K562 (cell line): ENCODE results near the gene VDAC2. TPM values are rescaled to one million over a fixed set of nuclear protein-coding genes. Genes with fewer than 3 reads are reported as not detected.

Experiments used
- CBX5 ChIP-seq: IDR thresholded peaks from 2 replicates; pipeline ENCODE4 v1.6.1; 2014; ENCODE audit warnings: low read depth, borderline replicate concordance
- EGR1 ChIP-seq: fragments of 450-650 bp; conservative IDR thresholded peaks from 2 replicates; pipeline ENCODE4 v1.6.1; 2017; ENCODE audit warnings: mild to moderate bottlenecking
- EP400 ChIP-seq: fragments of 450-650 bp; IDR thresholded peaks from 2 replicates; pipeline ENCODE4 v1.6.1; 2017; ENCODE audit warnings: antibody characterized with exemption, mild to moderate bottlenecking, moderate library complexity
- ETS2 ChIP-seq: IDR thresholded peaks from 2 replicates; pipeline ENCODE4 v1.6.1; 2016; ENCODE audit warnings: borderline replicate concordance, missing genetic modification characterization, mild to moderate bottlenecking, moderate library complexity, missing compliant biosample characterization; ENCODE audit not compliant: poor library complexity, severe bottlenecking
- FOSL1 ChIP-seq: fragments of 200-800 bp; sonication (Bioruptor generic); conservative IDR thresholded peaks from 2 replicates; pipeline ENCODE4 v1.6.1; 2016; ENCODE audit warnings: missing genetic modification characterization, missing compliant biosample characterization
- GABPB2 ChIP-seq: fragments of 250-450 bp; sonication (Bioruptor Pico); conservative IDR thresholded peaks from 2 replicates; pipeline ENCODE4 v1.5.1; 2021; ENCODE audit warnings: mild to moderate bottlenecking
- GATAD2A ChIP-seq: fragments of 450-650 bp; IDR thresholded peaks from 2 replicates; pipeline ENCODE4 v1.6.1; 2017
- KLF16 ChIP-seq: IDR thresholded peaks from 2 replicates; pipeline ENCODE4 v1.6.1; 2016; ENCODE audit warnings: antibody characterized with exemption
- KLF6 ChIP-seq: fragments of 250-450 bp; sonication (Bioruptor Pico); IDR thresholded peaks from 2 replicates; pipeline ENCODE4 v1.4.0; 2020; ENCODE audit warnings: mild to moderate bottlenecking, moderate library complexity, borderline replicate concordance
- PML ChIP-seq: IDR thresholded peaks from 2 replicates; pipeline ENCODE4 v1.6.1; 2012; ENCODE audit warnings: low read length, inconsistent platforms
- RBM15 ChIP-seq: fragments of 200-400 bp; formaldehyde crosslinking; IDR thresholded peaks from 2 replicates; pipeline ENCODE4 v1.6.1; 2018; ENCODE audit warnings: mild to moderate bottlenecking, low read length, moderate library complexity; ENCODE audit not compliant: insufficient read depth
- RUNX1 ChIP-seq: sonication (generic); IDR thresholded peaks from 2 replicates; pipeline ENCODE4 v1.6.1; 2016; ENCODE audit warnings: antibody characterized with exemption, low read depth
- SMAD4 ChIP-seq: fragments of 250-450 bp; sonication (Bioruptor Pico); conservative IDR thresholded peaks from 2 replicates; pipeline ENCODE4 v1.8.0; 2021; ENCODE audit warnings: inconsistent platforms, mild to moderate bottlenecking, moderate library complexity
- SREBF1 ChIP-seq: fragments of 150-350 bp; IDR thresholded peaks from 2 replicates; pipeline ENCODE4 v1.6.1; 2014; ENCODE audit warnings: antibody characterized with exemption, low read depth, low read length, borderline replicate concordance
- TGIF2 ChIP-seq: sonication (generic); formaldehyde crosslinking; IDR thresholded peaks from 2 replicates; pipeline ENCODE4 v1.8.1; 2022; ENCODE audit warnings: mild to moderate bottlenecking, missing genetic modification reagents, moderate library complexity
- ZBTB17 ChIP-seq: fragments of 450-650 bp; formaldehyde crosslinking; IDR thresholded peaks from 2 replicates; pipeline ENCODE4 v1.4.0; 2020; ENCODE audit warnings: mild to moderate bottlenecking
- ZNF551 ChIP-seq: fragments of 250-450 bp; sonication (Bioruptor Pico); IDR thresholded peaks from 2 replicates; pipeline ENCODE4 v1.5.0; 2021; ENCODE audit warnings: mild to moderate bottlenecking, moderate library complexity
- ZNF717 ChIP-seq: fragments of 250-450 bp; sonication (Bioruptor Pico); IDR thresholded peaks from 2 replicates; pipeline ENCODE4 v1.5.0; 2021
- ZNF778 ChIP-seq: fragments of 450-650 bp; formaldehyde crosslinking; IDR thresholded peaks from 2 replicates; pipeline ENCODE4 v1.4.0; 2020; ENCODE audit warnings: mild to moderate bottlenecking, moderate library complexity
- ZNF79 ChIP-seq: fragments of 250-450 bp; sonication (Bioruptor Pico); IDR thresholded peaks from 2 replicates; pipeline ENCODE4 v1.4.0; 2020; ENCODE audit warnings: low read depth, mild to moderate bottlenecking, moderate library complexity
- polyA plus RNA-seq, 8 experiments: library from polyadenylated mRNA; depleted of rRNA in 4 of 8; stranded (reverse) in 5 of 8; unstranded in 3 of 8; fragments of >200 nt; fragmentation: Nextera tagmentation in 2 of 8; fragmentation: Illumina TruSeq in 1 of 8; extraction: Ambion mirVana in 2 of 8; extraction: Trizol in 1 of 8; gene quantifications; 2 replicates each; pipeline versions ENCODE4 v1.2.1 to v1.2.3, GENCODE V29; 2011 to 2014; ENCODE audit warnings: inconsistent platforms in 1 of 8, missing spikeins in 1 of 8
- total RNA-seq, 7 experiments: library from RNA; depleted of rRNA in 6 of 7; stranded (reverse); fragments of >200 nt in 6 of 7; fragmentation: Illumina TruSeq in 2 of 7; extraction: Trizol in 2 of 7; gene quantifications; 2 replicates each; pipeline versions ENCODE4 v1.2.1 to v1.2.3, GENCODE V29; 2011 to 2021; ENCODE audit warnings: low replicate concordance in 1 of 7
- TF ChIP-seq, protein P1 (sequence below): fragments of 450-650 bp; IDR thresholded peaks from 2 replicates; pipeline ENCODE4 v1.6.1; 2016; ENCODE audit warnings: mild to moderate bottlenecking
- TF ChIP-seq, protein P2 (sequence below): fragments of 250-450 bp; sonication (Bioruptor Pico); IDR thresholded peaks from 2 replicates; pipeline ENCODE4 v1.8.0; 2021; ENCODE audit warnings: borderline replicate concordance, mild to moderate bottlenecking, moderate library complexity; ENCODE audit not compliant: poor library complexity, severe bottlenecking
- TF ChIP-seq, protein P3 (sequence below): sonication (generic); formaldehyde crosslinking; IDR thresholded peaks from 2 replicates; pipeline ENCODE4 v1.8.0; 2022; ENCODE audit warnings: mild to moderate bottlenecking, missing genetic modification reagents, borderline replicate concordance
- TF ChIP-seq, protein P4 (sequence below): IDR thresholded peaks from 2 replicates; pipeline ENCODE4 v1.6.1; 2016; ENCODE audit warnings: missing genetic modification characterization, missing compliant biosample characterization

The VDAC2 gene
- total and polyA plus RNA-seq, 9 of the 15 experiments (the other 6 are each of a cell fraction or from before 2014, with no cell fraction given) = 139 to 450 (median 250) TPM

DNA sequence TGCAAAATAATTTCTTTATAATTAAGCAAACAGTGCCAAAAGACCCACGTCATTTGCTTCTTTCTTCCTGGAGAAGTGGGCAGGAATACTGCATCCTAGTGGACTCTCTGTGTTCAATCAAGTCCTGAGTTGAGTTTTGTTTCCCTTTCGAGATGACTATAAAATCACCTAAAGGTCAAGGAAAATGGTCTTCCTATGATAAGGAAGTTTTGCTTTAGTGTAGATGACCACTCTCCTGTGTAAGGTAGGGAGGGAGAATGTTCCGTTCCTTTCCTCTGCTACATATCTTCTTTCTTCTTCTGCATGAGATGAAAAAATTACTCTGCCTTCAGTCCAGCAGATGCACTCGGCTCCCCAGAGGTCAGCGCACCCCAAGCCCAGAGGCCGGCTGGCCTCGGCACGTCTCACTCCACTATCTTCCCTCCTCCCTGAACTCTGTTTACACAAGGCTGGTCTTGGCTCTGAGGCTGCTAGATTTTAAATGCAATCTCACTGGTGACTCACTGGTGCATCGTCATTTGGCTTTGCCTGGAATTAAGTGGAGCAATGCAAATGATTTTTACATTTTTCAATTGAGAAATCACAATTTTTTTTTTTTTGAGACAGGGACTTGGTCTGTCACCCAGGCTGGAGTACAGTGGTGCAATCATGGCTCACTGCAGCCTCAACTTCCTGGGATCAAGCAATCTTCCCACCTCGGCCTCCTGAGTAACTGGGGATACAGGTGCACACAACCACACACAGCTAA, 18.6 kb upstream of the VDAC2 start (continued):
- TF ChIP-seq EP400 = peak; percentile 47; the same call in 1 of the 2 replicates
- TF ChIP-seq RBM15 = no peak
- TF ChIP-seq KLF6 (CRISPR knock-in tag) = no peak
- TF ChIP-seq ZNF551 = no peak
- TF ChIP-seq ZNF79 (CRISPR knock-in tag) = no peak
- no peak for TF ChIP-seq ZNF778 (CRISPR knock-in tag)
- TF ChIP-seq GABPB2 (CRISPR knock-in tag) = no peak
- no peak for TF ChIP-seq ETS2 (tag)
- TF ChIP-seq, protein P1, sequence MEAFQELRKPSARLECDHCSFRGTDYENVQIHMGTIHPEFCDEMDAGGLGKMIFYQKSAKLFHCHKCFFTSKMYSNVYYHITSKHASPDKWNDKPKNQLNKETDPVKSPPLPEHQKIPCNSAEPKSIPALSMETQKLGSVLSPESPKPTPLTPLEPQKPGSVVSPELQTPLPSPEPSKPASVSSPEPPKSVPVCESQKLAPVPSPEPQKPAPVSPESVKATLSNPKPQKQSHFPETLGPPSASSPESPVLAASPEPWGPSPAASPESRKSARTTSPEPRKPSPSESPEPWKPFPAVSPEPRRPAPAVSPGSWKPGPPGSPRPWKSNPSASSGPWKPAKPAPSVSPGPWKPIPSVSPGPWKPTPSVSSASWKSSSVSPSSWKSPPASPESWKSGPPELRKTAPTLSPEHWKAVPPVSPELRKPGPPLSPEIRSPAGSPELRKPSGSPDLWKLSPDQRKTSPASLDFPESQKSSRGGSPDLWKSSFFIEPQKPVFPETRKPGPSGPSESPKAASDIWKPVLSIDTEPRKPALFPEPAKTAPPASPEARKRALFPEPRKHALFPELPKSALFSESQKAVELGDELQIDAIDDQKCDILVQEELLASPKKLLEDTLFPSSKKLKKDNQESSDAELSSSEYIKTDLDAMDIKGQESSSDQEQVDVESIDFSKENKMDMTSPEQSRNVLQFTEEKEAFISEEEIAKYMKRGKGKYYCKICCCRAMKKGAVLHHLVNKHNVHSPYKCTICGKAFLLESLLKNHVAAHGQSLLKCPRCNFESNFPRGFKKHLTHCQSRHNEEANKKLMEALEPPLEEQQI = no peak
- peak; percentile 48; the same call in 1 of the 2 replicates for TF ChIP-seq ZBTB17
- TF ChIP-seq, protein P2, sequence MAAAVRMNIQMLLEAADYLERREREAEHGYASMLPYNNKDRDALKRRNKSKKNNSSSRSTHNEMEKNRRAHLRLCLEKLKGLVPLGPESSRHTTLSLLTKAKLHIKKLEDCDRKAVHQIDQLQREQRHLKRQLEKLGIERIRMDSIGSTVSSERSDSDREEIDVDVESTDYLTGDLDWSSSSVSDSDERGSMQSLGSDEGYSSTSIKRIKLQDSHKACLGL (CRISPR knock-in tag) = no peak
- TF ChIP-seq PML = no peak
- peak; percentile 31; the same call in 1 of the 2 replicates for TF ChIP-seq GATAD2A
- TF ChIP-seq, protein P3, sequence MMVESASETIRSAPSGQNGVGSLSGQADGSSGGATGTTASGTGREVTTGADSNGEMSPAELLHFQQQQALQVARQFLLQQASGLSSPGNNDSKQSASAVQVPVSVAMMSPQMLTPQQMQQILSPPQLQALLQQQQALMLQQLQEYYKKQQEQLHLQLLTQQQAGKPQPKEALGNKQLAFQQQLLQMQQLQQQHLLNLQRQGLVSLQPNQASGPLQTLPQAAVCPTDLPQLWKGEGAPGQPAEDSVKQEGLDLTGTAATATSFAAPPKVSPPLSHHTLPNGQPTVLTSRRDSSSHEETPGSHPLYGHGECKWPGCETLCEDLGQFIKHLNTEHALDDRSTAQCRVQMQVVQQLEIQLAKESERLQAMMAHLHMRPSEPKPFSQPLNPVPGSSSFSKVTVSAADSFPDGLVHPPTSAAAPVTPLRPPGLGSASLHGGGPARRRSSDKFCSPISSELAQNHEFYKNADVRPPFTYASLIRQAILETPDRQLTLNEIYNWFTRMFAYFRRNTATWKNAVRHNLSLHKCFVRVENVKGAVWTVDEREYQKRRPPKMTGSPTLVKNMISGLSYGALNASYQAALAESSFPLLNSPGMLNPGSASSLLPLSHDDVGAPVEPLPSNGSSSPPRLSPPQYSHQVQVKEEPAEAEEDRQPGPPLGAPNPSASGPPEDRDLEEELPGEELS (CRISPR knock-in tag) = no peak
- TF ChIP-seq RUNX1 = no peak
- no peak for TF ChIP-seq SMAD4
- no peak for TF ChIP-seq ZNF717 (CRISPR knock-in tag)
- no peak for TF ChIP-seq SREBF1
- no peak for TF ChIP-seq CBX5
- no peak for TF ChIP-seq TGIF2 (CRISPR knock-in tag)
- TF ChIP-seq EGR1 = no peak
- TF ChIP-seq KLF16 = no peak
- TF ChIP-seq, protein P4, sequence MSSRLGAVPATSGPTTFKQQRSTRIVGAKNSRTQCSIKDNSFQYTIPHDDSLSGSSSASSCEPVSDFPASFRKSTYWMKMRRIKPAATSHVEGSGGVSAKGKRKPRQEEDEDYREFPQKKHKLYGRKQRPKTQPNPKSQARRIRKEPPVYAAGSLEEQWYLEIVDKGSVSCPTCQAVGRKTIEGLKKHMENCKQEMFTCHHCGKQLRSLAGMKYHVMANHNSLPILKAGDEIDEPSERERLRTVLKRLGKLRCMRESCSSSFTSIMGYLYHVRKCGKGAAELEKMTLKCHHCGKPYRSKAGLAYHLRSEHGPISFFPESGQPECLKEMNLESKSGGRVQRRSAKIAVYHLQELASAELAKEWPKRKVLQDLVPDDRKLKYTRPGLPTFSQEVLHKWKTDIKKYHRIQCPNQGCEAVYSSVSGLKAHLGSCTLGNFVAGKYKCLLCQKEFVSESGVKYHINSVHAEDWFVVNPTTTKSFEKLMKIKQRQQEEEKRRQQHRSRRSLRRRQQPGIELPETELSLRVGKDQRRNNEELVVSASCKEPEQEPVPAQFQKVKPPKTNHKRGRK (tag) = no peak
- peak; percentile 98 for TF ChIP-seq FOSL1 (tag)
